ENCODE data around the gene OBSCN.

Gene OBSCN

DNA sequence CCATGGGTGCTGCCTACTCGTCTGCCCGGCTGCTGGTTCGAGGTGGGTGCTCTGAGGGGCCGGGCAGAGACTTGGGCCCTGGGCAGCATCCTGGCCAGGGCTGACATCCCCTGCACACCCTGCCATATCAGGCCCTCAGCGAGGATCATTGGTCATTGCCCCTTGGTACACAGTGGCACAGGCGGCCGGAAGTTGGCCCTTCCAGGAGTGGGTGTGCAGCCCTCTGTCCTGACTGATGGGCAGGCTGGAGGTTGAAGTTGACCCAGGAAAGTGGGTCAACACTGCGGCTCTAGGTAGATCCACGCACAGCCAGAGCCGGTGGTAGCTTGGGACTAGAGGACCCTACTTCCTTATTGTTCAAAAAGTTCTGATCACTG is 125.9 kb downstream of the OBSCN start:
- no peak for DNase-seq

DNA sequence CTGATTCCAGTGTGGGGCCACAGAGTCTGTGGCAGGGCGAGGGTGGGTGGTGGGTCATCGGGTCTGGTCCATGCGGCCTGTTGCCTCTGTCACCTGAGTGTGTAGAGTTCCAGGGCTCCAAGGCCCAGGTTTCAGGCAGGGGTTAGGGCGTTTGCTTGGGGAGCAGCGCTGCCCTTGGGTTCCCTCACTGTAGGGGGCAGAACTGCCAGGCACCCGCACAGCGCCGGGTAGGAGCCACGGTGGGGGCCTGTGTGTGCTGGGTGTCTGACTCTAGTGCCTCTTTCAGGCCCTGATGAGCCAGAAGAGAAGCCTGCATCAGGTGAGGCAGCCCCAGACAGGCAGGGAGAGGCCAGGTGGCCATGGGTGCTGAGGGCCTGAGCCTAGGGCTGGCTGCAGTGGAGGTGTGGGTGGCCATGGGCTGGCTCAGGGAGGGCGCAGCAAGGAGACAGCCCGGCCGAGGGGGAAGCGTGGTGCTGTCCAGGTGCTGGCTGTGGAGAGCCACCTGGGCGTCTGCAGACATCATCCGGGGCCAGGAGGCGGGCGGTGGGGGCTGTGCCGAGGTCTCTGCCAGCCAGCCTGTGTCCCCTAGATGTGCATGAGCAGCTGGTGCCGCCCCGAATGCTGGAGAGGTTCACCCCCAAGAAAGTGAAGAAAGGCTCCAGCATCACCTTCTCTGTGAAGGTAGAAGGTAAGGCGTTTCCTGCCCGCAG is 126.5 kb downstream of the OBSCN start:
- DNase-seq: no peak

DNA sequence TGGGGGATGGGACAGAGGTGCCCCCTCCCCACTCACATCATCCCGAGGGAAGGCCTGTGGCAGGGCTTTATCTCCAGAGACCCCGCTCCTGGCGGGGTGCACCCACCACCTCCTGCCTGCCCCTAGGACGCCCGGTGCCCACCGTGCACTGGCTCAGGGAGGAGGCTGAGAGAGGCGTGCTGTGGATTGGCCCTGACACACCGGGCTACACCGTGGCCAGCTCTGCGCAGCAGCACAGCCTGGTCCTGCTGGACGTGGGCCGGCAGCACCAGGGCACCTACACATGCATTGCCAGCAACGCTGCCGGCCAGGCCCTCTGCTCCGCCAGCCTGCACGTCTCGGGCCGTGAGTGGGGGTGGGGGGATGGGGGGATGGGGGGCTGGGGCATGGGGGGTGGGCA is 127.1 kb downstream of the OBSCN start:
- DNase-seq: no peak

DNA sequence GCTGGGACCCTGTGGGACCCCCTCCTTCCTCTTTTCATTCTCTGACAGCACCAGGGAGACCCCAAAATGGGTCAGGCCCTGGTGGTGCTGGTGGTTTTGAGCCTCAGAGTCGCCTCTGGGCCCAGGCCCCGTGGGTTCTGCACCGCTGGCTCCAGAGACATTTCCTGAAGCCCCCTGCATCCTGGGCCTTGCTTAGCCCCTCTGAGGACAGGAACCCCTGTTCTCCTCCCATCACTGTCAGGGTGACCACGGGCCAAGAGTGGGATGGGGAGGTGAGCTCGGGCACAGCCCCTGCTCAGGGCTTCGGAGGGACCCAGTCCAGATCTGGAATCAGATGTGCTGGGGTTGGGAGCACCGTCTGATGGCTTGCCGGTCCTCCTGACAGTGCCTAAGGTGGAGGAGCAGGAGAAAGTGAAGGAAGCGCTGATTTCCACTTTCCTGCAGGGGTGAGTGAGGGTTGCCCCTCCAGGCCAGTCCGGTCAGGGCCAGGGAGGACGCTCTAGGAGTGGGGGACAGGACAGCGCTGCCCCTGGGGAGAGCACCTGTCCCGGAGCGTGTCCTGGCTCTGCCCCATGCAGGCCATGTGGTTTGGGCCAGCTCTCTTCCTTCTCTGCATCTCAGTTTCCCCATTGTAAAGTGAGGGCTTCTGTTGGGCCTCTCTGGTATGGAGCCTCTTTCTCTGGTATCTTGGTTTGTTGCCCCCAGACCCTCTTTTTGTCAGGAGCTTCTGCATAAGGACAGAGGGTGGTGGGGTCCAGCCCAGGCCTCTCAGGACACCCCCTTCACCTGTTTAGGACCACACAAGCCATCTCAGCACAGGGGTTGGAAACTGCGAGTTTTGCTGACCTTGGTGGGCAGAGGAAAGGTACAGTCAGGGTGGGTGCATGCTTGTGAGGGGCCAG is 127.8 kb downstream of the OBSCN start:
- no peak for DNase-seq

DNA sequence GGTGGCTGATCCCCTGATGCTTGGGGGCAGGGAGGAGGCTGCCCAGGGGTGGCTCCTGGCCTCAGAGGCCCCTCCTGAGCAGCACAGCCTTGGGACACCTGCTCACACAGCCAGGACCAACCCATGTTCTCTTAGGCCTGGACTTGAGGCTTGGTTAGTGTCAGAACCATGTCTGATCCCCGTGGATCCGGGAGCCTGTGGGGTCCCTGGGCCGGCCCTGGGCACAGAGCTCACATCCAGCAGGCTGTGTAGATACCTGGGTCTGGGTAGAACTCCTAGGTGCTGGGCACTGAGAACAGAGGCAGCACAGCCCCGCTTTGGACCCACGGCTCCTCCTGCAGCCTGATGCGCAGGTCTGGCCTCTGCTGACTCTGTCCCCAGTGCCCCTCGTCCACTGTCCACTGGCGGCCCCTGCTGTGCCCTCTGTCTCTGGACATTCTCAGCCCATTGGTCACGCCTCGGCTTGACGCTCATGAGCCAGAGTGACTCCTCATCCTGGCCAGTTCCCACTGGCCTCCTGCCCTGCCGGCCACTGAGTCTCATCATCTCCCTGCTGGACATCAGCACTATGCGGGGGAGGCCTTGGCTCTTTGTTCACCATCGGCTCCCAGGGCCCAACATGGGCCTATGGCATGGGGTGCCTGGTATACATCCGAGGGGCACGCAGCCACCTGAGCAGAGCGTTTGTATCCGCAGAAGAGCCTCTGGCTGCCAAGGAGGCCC is 128.6 kb downstream of the OBSCN start:
- no peak for DNase-seq

DNA sequence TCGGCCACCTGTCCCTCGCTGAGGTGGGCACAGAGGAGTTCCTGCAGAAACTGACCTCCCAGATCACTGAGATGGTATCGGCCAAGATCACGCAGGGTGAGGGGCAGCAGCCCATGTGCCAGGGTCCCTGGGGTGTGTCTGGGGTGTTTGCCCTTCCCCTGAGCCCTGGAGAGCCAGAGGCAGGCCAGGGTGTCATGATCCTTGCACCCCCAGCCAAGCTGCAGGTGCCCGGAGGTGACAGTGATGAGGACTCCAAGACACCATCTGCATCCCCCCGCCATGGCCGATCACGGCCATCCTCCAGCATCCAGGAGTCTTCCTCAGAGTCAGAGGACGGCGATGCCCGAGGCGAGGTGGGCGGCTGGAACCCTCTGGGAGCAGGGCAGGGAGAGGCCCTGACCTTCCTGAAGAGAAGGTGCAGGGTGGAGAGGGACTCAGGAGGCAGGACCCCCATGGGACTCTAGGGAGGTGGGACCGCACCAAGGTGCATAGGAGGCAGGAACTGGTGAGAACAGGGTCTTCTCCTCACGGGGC is 129.3 kb downstream of the OBSCN start:
- no peak for DNase-seq

DNA sequence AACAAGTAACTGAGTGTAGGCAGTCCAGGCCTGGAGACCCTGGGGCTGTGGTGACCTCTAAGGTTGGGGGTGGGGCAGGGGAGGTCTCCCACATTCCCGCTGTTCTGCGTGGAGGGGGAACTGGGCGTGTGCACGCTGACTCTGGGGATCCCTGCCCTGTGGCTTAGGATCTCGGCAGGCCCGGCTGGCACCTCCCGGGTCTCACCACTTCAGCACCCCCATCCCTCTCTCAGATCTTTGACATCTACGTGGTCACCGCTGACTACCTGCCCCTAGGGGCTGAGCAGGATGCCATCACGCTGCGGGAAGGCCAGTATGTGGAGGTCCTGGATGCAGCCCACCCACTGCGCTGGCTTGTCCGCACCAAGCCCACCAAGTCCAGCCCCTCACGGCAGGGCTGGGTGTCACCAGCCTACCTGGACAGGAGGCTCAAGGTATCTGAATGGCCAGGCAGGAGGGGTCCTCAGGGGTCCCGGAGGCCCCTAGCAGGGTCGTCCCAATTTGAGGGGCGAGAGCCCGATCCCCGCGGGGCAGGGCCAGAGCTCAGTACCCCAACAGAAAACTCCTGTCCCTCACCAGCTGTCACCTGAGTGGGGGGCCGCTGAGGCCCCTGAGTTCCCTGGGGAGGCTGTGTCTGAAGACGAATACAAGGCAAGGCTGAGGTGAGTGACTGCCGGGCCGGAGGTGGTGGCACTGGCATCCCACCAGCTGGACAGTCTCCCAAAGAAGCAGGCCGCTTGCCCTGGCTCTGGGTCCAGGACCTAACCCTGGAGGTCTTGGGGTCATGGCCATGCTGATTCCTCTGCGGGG is 130.1 kb downstream of the OBSCN start:
- no peak for DNase-seq

DNA sequence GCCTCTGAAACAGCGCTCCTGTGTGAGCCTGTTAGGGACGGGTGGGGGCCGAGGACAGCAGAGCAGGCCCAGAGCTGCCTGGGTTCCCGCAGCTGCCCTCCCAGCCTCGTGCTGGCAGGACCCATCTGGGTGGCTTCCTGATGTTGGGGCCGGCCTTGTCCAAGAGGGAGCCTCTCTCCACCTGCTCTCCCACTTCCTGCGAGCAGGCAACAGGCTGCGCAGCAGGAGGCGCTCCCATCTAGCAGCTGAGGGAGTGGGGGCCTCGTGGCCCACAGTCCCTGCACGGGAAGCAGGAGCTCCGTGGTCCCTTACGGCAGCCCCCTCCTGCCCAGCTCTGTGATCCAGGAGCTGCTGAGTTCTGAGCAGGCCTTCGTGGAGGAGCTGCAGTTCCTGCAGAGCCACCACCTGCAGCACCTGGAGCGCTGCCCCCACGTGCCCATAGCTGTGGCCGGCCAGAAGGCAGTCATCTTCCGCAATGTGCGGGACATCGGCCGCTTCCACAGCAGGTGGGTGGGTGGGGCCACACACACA is 130.7 kb downstream of the OBSCN start:
- no peak for DNase-seq

DNA sequence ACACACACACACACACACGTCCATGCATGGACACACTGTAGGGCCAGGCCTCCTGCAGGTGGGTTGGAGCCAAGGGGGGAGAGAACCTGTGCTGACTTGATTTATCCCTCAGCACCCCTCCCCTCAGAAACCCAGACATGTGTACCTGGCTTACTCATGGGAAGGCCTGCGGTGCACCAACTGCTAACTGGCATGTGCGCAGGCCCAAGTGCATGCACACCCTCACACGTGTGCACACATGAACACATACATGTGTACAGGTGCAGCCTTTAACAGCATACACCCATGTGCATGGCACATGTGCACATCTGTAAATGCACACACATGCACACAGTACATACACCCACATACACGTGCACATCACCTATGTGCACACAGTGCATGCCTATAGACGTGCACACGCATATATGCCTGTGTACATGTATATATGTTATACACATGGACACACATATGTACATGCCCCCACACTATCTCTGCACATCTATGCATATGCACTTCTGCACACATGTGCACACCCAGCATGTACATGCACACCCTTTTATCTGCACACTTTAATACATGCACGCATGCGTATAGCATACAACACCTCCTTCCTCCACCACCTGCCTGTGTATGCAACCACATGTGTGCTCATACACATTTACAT is 131.3 kb downstream of the OBSCN start:
- no peak for DNase-seq

DNA sequence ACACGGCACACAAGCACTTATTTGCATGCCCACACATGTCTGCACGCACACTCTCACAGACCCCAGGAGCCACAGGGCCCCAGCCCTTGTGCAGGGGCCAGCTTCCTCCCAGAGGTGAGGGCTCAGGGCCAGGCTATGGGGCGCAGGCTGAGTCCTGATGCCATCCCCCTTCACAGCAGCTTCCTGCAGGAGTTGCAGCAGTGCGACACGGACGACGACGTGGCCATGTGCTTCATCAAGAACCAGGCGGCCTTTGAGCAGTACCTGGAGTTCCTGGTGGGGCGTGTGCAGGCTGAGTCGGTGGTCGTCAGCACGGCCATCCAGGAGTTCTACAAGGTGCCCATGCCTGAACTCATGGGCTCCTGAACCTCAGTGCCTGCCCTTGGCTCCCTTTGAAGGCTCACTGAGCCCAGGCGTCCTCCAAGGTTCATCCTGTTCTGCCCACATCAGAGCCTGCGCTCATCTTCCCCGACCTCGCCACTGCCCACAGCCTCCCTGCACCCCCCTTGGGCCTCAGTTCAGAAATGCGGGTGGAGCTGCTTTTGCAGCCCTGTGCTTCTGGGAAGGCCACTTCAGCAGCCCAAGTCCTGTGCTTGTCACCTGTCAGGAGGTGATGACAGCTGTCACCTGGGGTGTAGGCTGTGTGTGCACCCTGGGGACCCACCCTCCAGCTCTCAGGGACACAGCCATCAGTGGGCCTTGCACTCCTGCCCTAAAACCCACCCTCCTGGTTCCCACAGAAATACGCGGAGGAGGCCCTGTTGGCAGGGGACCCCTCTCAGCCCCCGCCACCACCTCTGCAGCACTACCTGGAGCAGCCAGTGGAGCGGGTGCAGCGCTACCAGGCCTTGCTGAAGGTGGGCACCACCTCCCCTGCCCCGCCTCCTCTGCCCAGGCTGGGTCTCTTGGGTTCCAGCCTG is 132.2 kb downstream of the OBSCN start:
- no peak for DNase-seq

DNA sequence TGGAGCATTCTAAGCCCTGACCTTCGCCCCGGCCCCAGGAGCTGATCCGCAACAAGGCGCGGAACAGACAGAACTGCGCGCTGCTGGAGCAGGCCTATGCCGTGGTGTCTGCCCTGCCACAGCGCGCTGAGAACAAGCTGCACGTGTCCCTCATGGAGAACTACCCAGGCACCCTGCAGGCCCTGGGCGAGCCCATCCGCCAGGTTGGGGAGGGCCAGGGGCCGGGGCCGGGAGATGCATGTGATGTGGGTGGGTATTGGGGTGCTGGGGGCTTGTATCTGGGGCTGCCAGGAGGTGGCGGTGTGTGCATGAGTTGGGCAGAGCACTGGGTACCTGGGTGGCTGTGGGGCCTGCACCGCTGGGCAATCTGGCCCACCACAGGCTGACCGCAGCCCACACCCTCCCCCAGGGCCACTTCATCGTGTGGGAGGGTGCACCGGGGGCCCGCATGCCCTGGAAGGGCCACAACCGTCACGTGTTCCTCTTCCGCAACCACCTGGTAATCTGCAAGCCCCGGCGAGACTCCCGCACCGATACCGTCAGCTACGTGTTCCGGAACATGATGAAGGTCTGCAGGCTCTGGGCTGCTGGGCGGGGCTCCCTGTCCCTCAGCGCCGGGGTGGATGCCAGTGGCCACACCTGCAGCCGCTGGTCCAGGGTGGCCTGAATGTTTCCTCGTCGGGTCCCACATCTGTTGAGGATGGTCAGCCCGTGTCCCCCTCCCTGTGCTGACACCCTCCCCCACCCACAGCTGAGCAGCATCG is 133.0 kb downstream of the OBSCN start:
- no peak for DNase-seq

DNA sequence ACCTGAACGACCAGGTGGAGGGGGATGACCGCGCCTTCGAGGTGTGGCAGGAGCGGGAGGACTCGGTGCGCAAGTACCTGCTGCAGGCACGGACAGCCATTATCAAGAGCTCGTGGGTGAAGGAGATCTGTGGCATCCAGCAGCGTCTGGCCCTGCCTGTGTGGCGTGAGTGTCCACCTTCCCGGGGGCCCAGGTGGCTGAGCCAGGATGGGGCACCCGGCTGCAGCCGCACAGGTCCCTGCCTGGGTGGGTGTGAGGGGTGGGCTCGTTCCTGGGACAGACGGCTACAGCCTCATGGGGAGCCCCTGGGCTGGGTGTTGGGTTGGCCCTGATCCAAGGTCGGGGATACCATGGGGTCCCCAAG is 133.6 kb downstream of the OBSCN start:
- DNase-seq: no peak

DNA sequence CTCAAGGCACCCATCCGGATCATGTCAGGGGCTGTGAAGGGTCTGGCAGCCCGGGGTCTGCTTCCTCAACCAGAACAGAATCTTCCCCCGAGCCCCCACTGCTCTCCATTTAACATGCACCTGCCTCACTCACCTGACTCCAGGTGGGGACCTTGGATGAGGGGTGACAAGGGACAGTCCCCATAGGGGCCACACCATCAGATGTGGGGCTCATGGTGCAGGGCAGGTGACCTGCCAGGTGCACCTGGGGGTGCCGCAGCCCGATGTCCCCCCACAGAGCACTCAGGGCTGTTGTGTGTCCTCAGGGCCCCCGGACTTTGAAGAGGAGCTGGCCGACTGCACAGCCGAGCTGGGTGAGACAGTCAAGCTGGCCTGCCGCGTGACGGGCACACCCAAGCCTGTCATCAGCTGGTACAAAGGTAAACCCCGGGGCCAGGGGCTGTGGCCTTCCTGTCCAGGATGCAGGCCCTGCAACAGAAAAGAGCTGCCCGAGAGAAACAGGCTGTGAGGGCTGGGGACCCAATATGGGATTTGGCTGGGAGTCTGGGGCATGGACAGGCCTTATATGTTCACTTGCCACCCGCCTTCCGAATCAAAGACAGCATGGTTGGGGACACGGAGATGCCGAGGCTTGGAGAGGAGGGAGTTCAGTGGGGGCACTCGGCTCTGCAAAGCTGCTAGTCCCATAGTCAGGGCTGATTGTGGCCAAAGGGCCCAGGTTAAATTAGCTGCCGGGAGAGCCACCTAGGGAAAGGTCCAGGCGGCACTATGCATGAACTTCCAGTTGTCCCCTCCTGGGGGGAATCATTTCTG is 134.2 kb downstream of the OBSCN start:
- no peak for DNase-seq

DNA sequence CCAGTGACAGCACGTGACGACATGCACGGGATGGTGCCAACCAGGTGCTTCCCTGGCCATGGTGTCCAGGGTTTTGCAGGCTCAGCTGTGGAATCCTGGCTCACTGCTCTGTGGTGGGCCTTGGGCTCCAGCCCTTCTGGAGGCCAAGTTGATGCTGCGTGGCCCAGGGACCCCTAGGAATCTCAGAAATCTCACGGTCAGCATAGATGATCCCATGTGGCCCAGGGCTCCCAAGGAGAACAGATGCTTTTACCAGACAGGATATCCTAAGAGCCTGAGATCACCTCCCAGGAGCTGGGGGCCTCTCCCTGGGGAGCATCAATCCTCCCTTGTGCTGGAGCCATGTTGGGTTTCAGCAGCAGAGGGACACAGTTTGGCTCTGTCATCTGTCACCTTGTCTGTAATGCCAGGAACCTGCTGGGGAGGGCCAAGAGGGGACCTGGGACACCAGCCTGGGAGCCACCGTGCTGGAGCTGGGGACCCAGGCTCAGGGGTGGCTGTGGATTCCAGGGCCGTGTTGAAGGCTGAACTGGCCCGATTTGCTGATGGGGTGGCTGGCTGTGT is 134.9 kb downstream of the OBSCN start:
- DNase-seq: no peak

DNA sequence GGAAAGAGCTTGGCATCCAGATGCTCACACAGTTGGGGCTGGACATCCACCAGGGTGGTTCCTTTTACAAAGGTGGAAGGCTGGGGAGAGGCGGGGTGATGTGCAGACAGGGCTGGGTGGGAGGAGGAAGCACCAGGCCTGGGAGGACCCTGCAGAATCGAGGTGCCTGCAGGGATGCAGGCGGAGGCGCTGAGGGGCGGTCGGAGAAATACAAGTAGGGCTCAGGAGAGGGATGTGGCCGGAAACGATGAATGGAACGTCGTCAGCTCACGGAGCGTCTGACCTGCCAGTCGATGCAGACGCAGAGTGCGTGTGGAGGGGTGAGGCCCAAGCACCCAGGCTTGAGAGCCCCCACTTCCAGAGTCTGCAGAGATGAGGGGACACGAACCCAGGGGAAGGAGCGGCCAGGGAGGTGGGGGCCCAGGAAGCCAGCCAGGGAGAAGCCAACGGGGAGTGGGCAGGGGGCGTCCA is 135.4 kb downstream of the OBSCN start:
- no peak for DNase-seq

DNA sequence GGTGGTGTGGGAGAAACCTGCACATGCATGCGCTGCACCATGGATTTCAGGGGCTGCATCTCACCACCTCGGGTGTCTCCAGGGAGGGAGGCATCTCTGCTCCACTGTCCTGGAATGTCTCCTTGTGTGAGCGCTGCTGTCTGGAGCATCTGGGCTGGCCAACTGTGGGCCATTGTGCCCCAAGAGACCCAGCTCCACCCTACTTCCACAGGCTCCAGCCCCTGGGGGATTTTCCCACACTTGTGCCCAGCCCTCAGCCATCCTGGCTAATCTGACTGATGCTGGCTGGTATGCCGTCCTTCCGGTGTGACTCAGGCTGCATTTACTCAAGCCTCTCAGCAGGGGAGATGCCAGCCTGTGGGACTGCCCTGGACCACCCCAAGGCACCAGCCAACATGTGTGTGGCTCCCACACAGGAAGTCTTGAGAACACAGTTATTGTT is 136.8 kb downstream of the OBSCN start:
- no peak for DNase-seq

DNA sequence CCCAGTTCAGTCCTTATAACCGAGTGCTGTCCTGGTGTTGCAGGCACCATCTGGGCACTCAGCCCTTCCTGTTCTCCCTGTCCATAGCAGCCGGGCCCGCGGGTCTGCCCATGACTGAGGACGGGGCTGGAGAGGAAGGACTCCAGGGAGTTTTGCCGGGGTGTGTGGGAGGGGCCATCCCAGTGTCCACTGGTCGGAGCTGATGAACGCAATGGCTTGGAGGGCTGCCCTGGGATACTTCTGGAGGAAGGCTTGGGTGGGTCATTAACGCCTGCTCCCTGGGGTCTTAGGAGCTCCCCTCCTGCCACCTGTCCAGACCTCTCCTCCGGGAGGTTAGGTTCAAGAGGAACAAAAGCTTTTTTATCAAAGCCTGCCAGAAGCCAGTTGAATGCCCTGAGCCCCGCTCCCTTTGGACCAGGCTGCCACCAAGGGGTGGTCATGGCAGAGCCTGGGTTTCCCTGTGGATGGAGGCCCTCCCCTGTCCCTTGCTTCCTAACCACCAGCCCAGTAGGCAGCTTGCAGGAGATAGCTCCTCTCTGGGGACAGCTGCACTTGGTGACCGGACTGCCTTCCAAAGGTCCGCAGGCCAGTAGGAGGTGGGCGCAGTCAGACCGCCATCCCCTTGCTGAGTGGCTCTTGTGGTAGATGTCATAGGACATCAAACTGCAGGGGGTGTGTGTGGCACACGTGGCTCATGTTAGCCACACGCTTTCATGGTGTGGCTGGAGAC is 137.5 kb downstream of the OBSCN start:
- no peak for DNase-seq

DNA sequence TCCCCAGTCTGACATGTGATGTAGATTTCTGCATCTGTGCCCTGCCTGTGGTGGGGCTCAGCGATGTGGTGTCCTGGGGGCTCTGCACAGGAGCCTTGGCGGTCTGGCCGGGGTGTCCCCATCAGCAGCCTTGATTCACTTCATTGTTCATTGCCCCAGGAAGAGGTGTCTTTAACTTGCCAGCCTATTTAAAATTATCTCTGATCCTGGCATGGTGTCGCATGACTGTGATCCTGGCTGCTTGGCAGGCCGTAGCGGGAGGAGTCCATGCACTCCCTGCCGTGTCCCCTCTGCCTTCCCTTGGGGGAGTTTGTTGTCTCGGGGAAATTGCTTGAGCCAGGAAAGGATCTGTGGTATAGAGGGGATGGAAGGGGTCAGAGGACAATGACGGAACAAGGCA is 138.9 kb downstream of the OBSCN start:
- DNase-seq: no peak
